HCEC 1CT (cell line): ENCODE results near the gene C11orf54.
A peak's percentile ranks its signal among the peaks of the same experiment; 100 is the strongest.

ENCODE experiments used
- DNase-seq: peaks from one replicate; pipeline ENCODE4 v3.0.0-alpha.2; 2017

C11orf54 gene

GRCh38 chr11:93741094-93741881 lies at the start of gene C11orf54, which contains the start of gene TAF1D:
Gene C11orf54 (plus strand): TSS chr11:93741672. CDS start chr11:93747394, 5,722 bp downstream.
Gene TAF1D (minus strand): TSS chr11:93741495. CDS start chr11:93739304, 2,191 bp downstream.
- DNase-seq = peak; percentile 98

- DNase-seq = no peak
These were observed 47.4 kb upstream of the C11orf54 start for GRCh38 chr11:93694109-93694508.

- DNase-seq = no peak
These were observed 46.9 kb upstream of the C11orf54 start for GRCh38 chr11:93694557-93694956.

- no peak for DNase-seq
These were observed 43.9 kb upstream of the C11orf54 start for GRCh38 chr11:93697611-93698010.

- peak; percentile 27 for DNase-seq
These were observed 40.6 kb upstream of the C11orf54 start for GRCh38 chr11:93700830-93701229.

- DNase-seq = no peak
These were observed 37.2 kb upstream of the C11orf54 start for GRCh38 chr11:93704237-93704636.

- no peak for DNase-seq
These were observed 31.2 kb upstream of the C11orf54 start for GRCh38 chr11:93710239-93710638.

- DNase-seq = no peak
These were observed 28.8 kb upstream of the C11orf54 start for GRCh38 chr11:93712678-93713077.

GRCh38 chr11:93715797-93716396 lies 25.6 kb upstream of the C11orf54 start:
- no peak for DNase-seq

- DNase-seq = no peak
These were observed 24.0 kb upstream of the C11orf54 start for GRCh38 chr11:93717501-93717900.

GRCh38 chr11:93718057-93718563 lies 23.4 kb upstream of the C11orf54 start:
- DNase-seq = no peak

GRCh38 chr11:93719310-93719709 lies 22.2 kb upstream of the C11orf54 start:
- no peak for DNase-seq

GRCh38 chr11:93720522-93720921 lies 20.9 kb upstream of the C11orf54 start:
- DNase-seq = no peak

GRCh38 chr11:93724089-93724488 lies 17.4 kb upstream of the C11orf54 start:
- no peak for DNase-seq

GRCh38 chr11:93727985-93728791 lies 13.3 kb upstream of the C11orf54 start:
- DNase-seq = peak; percentile 35

- DNase-seq = no peak
These were observed 12.7 kb upstream of the C11orf54 start for GRCh38 chr11:93728792-93729128.

GRCh38 chr11:93729129-93729616 lies 12.3 kb upstream of the C11orf54 start:
- DNase-seq = no peak

GRCh38 chr11:93730108-93731107 lies 11.1 kb upstream of the C11orf54 start:
- DNase-seq = no peak

- no peak for DNase-seq
These were observed 9.1 kb upstream of the C11orf54 start for GRCh38 chr11:93732237-93732892.

GRCh38 chr11:93733474-93733873 lies 8.0 kb upstream of the C11orf54 start:
- no peak for DNase-seq
